ENCODE measurements around the gene JSRP1. TPM values are rescaled to one million over a fixed set of nuclear protein-coding genes. Genes with fewer than 3 reads are reported as not detected.

The JSRP1 gene
- polyA plus RNA-seq: 2.2 TPM
- long read RNA-seq, donor 1, partial matches to known transcripts: 0 of 1 reads
- long read RNA-seq, donor 1, other reads (novel, unspliced or antisense): 0 of 1 reads
- long read RNA-seq, donor 2: 0 reads
- long read RNA-seq, donor 3: 0 reads
- long read RNA-seq, donor 4: 0 reads
- long read RNA-seq, donor 5: 0 reads
- long read RNA-seq, donor 6, partial matches to known transcripts: 908 of 937 reads
- long read RNA-seq, donor 6, other reads (novel, unspliced or antisense): 29 of 937 reads
- long read RNA-seq, donor 7, partial matches to known transcripts: 80 of 455 reads
- long read RNA-seq, donor 7, other reads (novel, unspliced or antisense): 375 of 455 reads
- long read RNA-seq, donor 8, partial matches to known transcripts: 0 of 1 reads
- long read RNA-seq, donor 8, other reads (novel, unspliced or antisense): 0 of 1 reads
- long read RNA-seq, donor 9, partial matches to known transcripts: 861 of 900 reads
- long read RNA-seq, donor 9, other reads (novel, unspliced or antisense): 39 of 900 reads
- long read RNA-seq, donor 10, partial matches to known transcripts: 1,155 of 1,204 reads
- long read RNA-seq, donor 10, other reads (novel, unspliced or antisense): 49 of 1,204 reads
- long read RNA-seq, donor 11, partial matches to known transcripts: 939 of 981 reads
- long read RNA-seq, donor 11, other reads (novel, unspliced or antisense): 41 of 981 reads

GRCh38 chr19:2255982-2256685, at the start of gene JSRP1:
TSS of gene JSRP1 (minus strand) at chr19:2256417. CDS start at chr19:2255314, 1,103 bp downstream.
- WGBS (ENCODE audit: insufficient coverage, low lambda C conversion rate): no CpG with 5 or more reads among the region's 24 CpGs
- no peak for DNase-seq
- Histone ChIP-seq H3K27me3 (ENCODE audit: control insufficient read depth, insufficient read depth, low read length) (peaks cover 38% of the 10 kb centered on the region), H3K27ac (ENCODE audit: low read length) (no peak within 1 kb of the TSS), H3K36me3 (ENCODE audit: control insufficient read depth, insufficient read depth, low read length) (no peaks in the 10 kb centered on the region), H3K9me3 (ENCODE audit: control insufficient read depth, low read depth, low read length) (peaks cover 19% of the 10 kb centered on the region), H3K4me3 (ENCODE audit: low read length) (no peak within 1 kb of the TSS), H3K4me1 (ENCODE audit: control insufficient read depth, insufficient read depth, low read length) (peaks cover 26% of the 10 kb centered on the region)

GRCh38 chr19:2305452-2306280, 49.4 kb upstream of the JSRP1 start:
- no peak for DNase-seq
- WGBS (ENCODE audit: insufficient coverage, low lambda C conversion rate): no CpG with 5 or more reads among the region's 19 CpGs
- H3K4me3 ChIP-seq (ENCODE audit: low read length): no peak overlapping the region
- peaks cover 11% of the 10 kb centered on the region for H3K9me3 ChIP-seq (ENCODE audit: control insufficient read depth, low read depth, low read length)
- H3K4me1 ChIP-seq (ENCODE audit: control insufficient read depth, insufficient read depth, low read length): peaks cover 33% of the 10 kb centered on the region
- H3K27me3 ChIP-seq (ENCODE audit: control insufficient read depth, insufficient read depth, low read length): peaks cover 67% of the 10 kb centered on the region
- H3K27ac ChIP-seq (ENCODE audit: low read length): peak overlapping the region; percentile 52
- no peaks in the 10 kb centered on the region for H3K36me3 ChIP-seq (ENCODE audit: control insufficient read depth, insufficient read depth, low read length)

- H3K36me3 ChIP-seq (ENCODE audit: control insufficient read depth, insufficient read depth, low read length): no peaks in the 10 kb centered on the region
- peaks cover 47% of the 10 kb centered on the region for H3K27me3 ChIP-seq (ENCODE audit: control insufficient read depth, insufficient read depth, low read length)
- no peak overlapping the region for H3K27ac ChIP-seq (ENCODE audit: low read length)
- no peak for DNase-seq
- H3K9me3 ChIP-seq (ENCODE audit: control insufficient read depth, low read depth, low read length): peaks cover 11% of the 10 kb centered on the region
- H3K4me3 ChIP-seq (ENCODE audit: low read length): no peak overlapping the region
- H3K4me1 ChIP-seq (ENCODE audit: control insufficient read depth, insufficient read depth, low read length): peaks cover 31% of the 10 kb centered on the region
- WGBS (ENCODE audit: insufficient coverage, low lambda C conversion rate): no CpG with 5 or more reads among the region's 26 CpGs
Observed at GRCh38 chr19:2303211-2303798, 47.1 kb upstream of the JSRP1 start.

DNA sequence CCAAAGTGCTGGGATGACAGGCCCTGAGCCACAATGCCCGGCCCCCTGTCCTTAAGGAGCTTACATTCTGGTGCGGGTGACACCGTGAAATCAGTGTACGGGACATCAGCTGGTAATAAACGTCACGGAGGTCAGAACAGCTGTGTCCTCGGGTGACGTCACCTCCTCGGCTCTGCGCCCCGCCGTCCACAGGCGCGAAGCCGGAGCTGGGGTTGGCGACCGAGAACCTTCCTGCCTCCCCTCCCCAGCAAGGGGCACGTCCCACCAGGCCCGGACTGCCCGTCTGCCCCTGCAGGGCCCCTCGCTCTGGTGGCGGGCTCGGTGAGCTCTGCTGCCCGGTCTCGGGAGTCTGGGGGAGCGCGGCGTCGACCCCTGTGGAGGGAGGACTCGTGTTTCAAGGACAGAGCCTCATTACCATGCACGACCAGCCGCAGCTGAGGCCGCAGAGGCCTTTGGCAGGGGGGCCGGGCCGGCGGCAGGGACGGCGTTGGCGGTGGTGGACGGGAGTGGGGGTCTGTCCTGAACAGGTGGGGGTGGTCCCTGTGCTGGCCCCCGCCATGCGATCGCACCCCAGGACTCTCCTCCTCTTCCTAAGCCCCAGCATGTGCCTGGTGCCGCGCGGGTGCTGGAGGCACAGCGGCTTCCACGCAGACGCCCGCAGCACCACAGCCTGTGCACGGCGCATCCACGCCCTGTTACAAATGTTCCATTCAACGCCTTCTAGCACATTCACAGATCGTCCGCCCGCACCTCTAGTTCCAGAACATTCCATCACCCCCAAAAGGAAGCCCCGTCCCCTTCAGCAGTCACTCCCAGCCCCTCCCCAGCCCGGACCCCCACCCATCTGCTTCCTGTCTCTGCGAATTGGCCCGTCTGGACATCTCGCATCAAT, 46.3 kb upstream of the JSRP1 start:
- peak; percentile 47 to 71 for DNase-seq
- peaks cover 42% of the 10 kb centered on the region for H3K27me3 ChIP-seq (ENCODE audit: control insufficient read depth, insufficient read depth, low read length)

GRCh38 chr19:2300533-2300932, 44.3 kb upstream of the JSRP1 start:
- Histone ChIP-seq H3K27ac (ENCODE audit: low read length) (no peak overlapping the region), H3K27me3 (ENCODE audit: control insufficient read depth, insufficient read depth, low read length) (peaks cover 30% of the 10 kb centered on the region), H3K4me3 (ENCODE audit: low read length) (no peak overlapping the region), H3K36me3 (ENCODE audit: control insufficient read depth, insufficient read depth, low read length) (no peaks in the 10 kb centered on the region), H3K9me3 (ENCODE audit: control insufficient read depth, low read depth, low read length) (peaks cover 7% of the 10 kb centered on the region), H3K4me1 (ENCODE audit: control insufficient read depth, insufficient read depth, low read length) (peaks cover 24% of the 10 kb centered on the region)
- DNase-seq: no peak
- WGBS (ENCODE audit: insufficient coverage, low lambda C conversion rate): no CpG with 5 or more reads among the region's 17 CpGs

More for the DNA sequence above, 46.3 kb upstream of the JSRP1 start:
- Histone ChIP-seq H3K27ac (ENCODE audit: low read length) (no peak overlapping the region), H3K36me3 (ENCODE audit: control insufficient read depth, insufficient read depth, low read length) (no peaks in the 10 kb centered on the region), H3K9me3 (ENCODE audit: control insufficient read depth, low read depth, low read length) (peaks cover 8% of the 10 kb centered on the region), H3K4me3 (ENCODE audit: low read length) (peak overlapping the region; percentile 4), H3K4me1 (ENCODE audit: control insufficient read depth, insufficient read depth, low read length) (peaks cover 26% of the 10 kb centered on the region)
- no CpG with 5 or more reads among the region's 62 CpGs for WGBS (ENCODE audit: insufficient coverage, low lambda C conversion rate)

DNA sequence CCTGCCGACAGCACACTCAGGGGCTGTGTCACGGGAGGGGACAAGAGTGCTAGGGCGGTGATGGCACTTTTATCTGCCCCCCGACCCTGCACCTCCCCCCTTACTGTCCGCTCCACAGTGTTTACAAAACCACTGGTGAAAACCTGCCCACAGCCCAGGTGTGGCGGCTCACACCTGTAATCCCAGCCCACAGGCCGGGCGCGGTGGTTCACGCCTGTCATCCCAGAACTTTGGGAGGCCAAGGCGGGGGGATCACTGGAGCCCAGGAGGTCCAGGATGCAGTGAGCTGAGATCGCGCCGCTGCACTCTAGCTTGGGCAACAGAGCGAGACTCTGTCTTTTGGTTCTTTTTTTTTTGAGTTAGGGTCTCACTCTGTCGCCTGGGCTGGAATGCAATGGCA, 39.9 kb upstream of the JSRP1 start:
- H3K36me3 ChIP-seq (ENCODE audit: control insufficient read depth, insufficient read depth, low read length): no peaks in the 10 kb centered on the region
- DNase-seq: no peak
- peaks cover 54% of the 10 kb centered on the region for H3K27me3 ChIP-seq (ENCODE audit: control insufficient read depth, insufficient read depth, low read length)
- H3K9me3 ChIP-seq (ENCODE audit: control insufficient read depth, low read depth, low read length): no peaks in the 10 kb centered on the region
- H3K4me3 ChIP-seq (ENCODE audit: low read length): no peak overlapping the region
- WGBS (ENCODE audit: insufficient coverage, low lambda C conversion rate): no CpG with 5 or more reads among the region's 16 CpGs
- no peak overlapping the region for H3K27ac ChIP-seq (ENCODE audit: low read length)
- H3K4me1 ChIP-seq (ENCODE audit: control insufficient read depth, insufficient read depth, low read length): no peaks in the 10 kb centered on the region

- H3K4me3 ChIP-seq (ENCODE audit: low read length): no peak overlapping the region
- H3K27ac ChIP-seq (ENCODE audit: low read length): no peak overlapping the region
- H3K4me1 ChIP-seq (ENCODE audit: control insufficient read depth, insufficient read depth, low read length): no peaks in the 10 kb centered on the region
- H3K36me3 ChIP-seq (ENCODE audit: control insufficient read depth, insufficient read depth, low read length): no peaks in the 10 kb centered on the region
- no CpG with 5 or more reads among the region's 26 CpGs for WGBS (ENCODE audit: insufficient coverage, low lambda C conversion rate)
- H3K9me3 ChIP-seq (ENCODE audit: control insufficient read depth, low read depth, low read length): peaks cover 6% of the 10 kb centered on the region
- H3K27me3 ChIP-seq (ENCODE audit: control insufficient read depth, insufficient read depth, low read length): peaks cover 60% of the 10 kb centered on the region
- peak in 1 of 2 donors; percentile 35 for DNase-seq
Observed at GRCh38 chr19:2294687-2295335, 38.6 kb upstream of the JSRP1 start.

GRCh38 chr19:2291185-2291751, 35.1 kb upstream of the JSRP1 start:
- H3K36me3 ChIP-seq (ENCODE audit: control insufficient read depth, insufficient read depth, low read length): no peaks in the 10 kb centered on the region
- H3K4me3 ChIP-seq (ENCODE audit: low read length): no peak overlapping the region
- peaks cover 95% of the 10 kb centered on the region for H3K27me3 ChIP-seq (ENCODE audit: control insufficient read depth, insufficient read depth, low read length)
- no peak overlapping the region for H3K27ac ChIP-seq (ENCODE audit: low read length)
- WGBS (ENCODE audit: insufficient coverage, low lambda C conversion rate): no CpG with 5 or more reads among the region's 67 CpGs
- peaks cover 3% of the 10 kb centered on the region for H3K4me1 ChIP-seq (ENCODE audit: control insufficient read depth, insufficient read depth, low read length)
- H3K9me3 ChIP-seq (ENCODE audit: control insufficient read depth, low read depth, low read length): peaks cover 9% of the 10 kb centered on the region
- no peak for DNase-seq

Measured in large intestine (tissue), 12 donors.